Ureter (tissue), 1 donor: Measurements from ENCODE around the gene DVL3. TPM values are rescaled to one million over a fixed set of nuclear protein-coding genes. Genes with fewer than 3 reads are reported as not detected.
"Not testable (repeated sequence)": the region's sequence is repeated elsewhere in the genome, so short reads cannot be mapped to it uniquely, and the experiment has no call there.

Experiments used
- DNase-seq: peaks from one replicate; pipeline ENCODE4 v3.0.0-alpha.2; 2020; ENCODE audit warnings: low spot score
- total RNA-seq: library from RNA; stranded (reverse); gene quantifications from one replicate; pipeline ENCODE4 v1.2.4, GENCODE V29; 2023
- donor health status: DM: yes; HTN: yes; CAD: no.

DVL3 gene
- total RNA-seq, 1 donor from 2014 or later = 61.1 TPM

GRCh38 chr3:184155644-184156521, 706 bp downstream of the DVL3 start:
- DNase-seq = no peak

GRCh38 chr3:184156522-184156955, 1.4 kb downstream of the DVL3 start:
- no peak for DNase-seq

- DNase-seq = no peak
These were observed 2.0 kb downstream of the DVL3 start for GRCh38 chr3:184157206-184157605.

GRCh38 chr3:184158404-184158803, 3.2 kb downstream of the DVL3 start:
- no peak for DNase-seq

- no peak for DNase-seq
These were observed 5.3 kb downstream of the DVL3 start for GRCh38 chr3:184160456-184160855.

GRCh38 chr3:184162571-184163070, 7.4 kb downstream of the DVL3 start:
- DNase-seq = not testable (repeated sequence)

GRCh38 chr3:184164648-184165330, 9.6 kb downstream of the DVL3 start:
- no peak for DNase-seq

- DNase-seq = no peak
These were observed 10.4 kb downstream of the DVL3 start for GRCh38 chr3:184165543-184165942.

GRCh38 chr3:184166671-184167070, 11.5 kb downstream of the DVL3 start:
- DNase-seq = no peak

- no peak for DNase-seq
These were observed 12.6 kb downstream of the DVL3 start for GRCh38 chr3:184167786-184168185.

- DNase-seq = no peak
These were observed 13.4 kb downstream of the DVL3 start for GRCh38 chr3:184168363-184169120.

- DNase-seq = no peak
These were observed 15.0 kb downstream of the DVL3 start for GRCh38 chr3:184169896-184170875.

- DNase-seq = no peak
These were observed 16.4 kb downstream of the DVL3 start for GRCh38 chr3:184171562-184171961.

GRCh38 chr3:184172681-184173373, 17.6 kb downstream of the DVL3 start:
- no peak for DNase-seq

- DNase-seq = no peak
These were observed 18.2 kb downstream of the DVL3 start for GRCh38 chr3:184173374-184173722.

- no peak for DNase-seq
These were observed 19.1 kb downstream of the DVL3 start for GRCh38 chr3:184174284-184174645.

- DNase-seq = peak; percentile 98
These were observed 19.7 kb downstream of the DVL3 start, which contains the start of gene AP2M1 for GRCh38 chr3:184174646-184175492. AP2M1 (plus strand) TSS chr3:184174855; CDS start chr3:184176994, 2,139 bp downstream.

- no peak for DNase-seq
These were observed 20.3 kb downstream of the DVL3 start for GRCh38 chr3:184175506-184175905.

GRCh38 chr3:184175981-184176376, 20.8 kb downstream of the DVL3 start:
- no peak for DNase-seq
